ENCODE results near the gene MVB12B. TPM values are rescaled to one million over a fixed set of nuclear protein-coding genes. Genes with fewer than 3 reads are reported as not detected.

MVB12B gene
- total RNA-seq, 4 donors from 2014 or later, result 10.2 to 25.7 (median 14.0) TPM

GRCh38 chr9:126454215-126454614, 127.6 kb downstream of the MVB12B start:
- Histone ChIP-seq H3K4me3 (no peak overlapping the region), H3K9me3 (no peaks in the 10 kb centered on the region), H3K27ac (no peak overlapping the region), H3K4me1 (peaks cover 10% of the 10 kb centered on the region), H3K36me3 (peaks cover 7% of the 10 kb centered on the region), H3K27me3 (no peaks in the 10 kb centered on the region)
- TF ChIP-seq POLR2A (IDR thresholded peaks at IDR 0.05) (no peak), POLR2AphosphoS5 (IDR thresholded peaks at IDR 0.05) (no peak), CTCF (IDR thresholded peaks at IDR 0.05) (no peak), EP300 (IDR thresholded peaks at IDR 0.05) (no peak)
- no peak for DNase-seq (ENCODE audit: low spot score in 2 of 2)
- WGBS, result 88% methylated on average over 4 of the region's 4 CpGs

GRCh38 chr9:126454795-126455194, 128.2 kb downstream of the MVB12B start:
- H3K4me1 ChIP-seq, result peaks cover 10% of the 10 kb centered on the region
- H3K27ac ChIP-seq, result no peak overlapping the region
- TF ChIP-seq EP300 (IDR thresholded peaks at IDR 0.05), result no peak
- no peak for TF ChIP-seq POLR2AphosphoS5 (IDR thresholded peaks at IDR 0.05)
- TF ChIP-seq POLR2A (IDR thresholded peaks at IDR 0.05), result no peak
- no peak for TF ChIP-seq CTCF (IDR thresholded peaks at IDR 0.05)
- peaks cover 3% of the 10 kb centered on the region for H3K36me3 ChIP-seq
- 95% methylated on average over 9 of the region's 9 CpGs for WGBS
- DNase-seq (ENCODE audit: low spot score in 2 of 2), result no peak
- no peaks in the 10 kb centered on the region for H3K9me3 ChIP-seq
- H3K4me3 ChIP-seq, result no peak overlapping the region
- H3K27me3 ChIP-seq, result no peaks in the 10 kb centered on the region

GRCh38 chr9:126456441-126457174, 130.0 kb downstream of the MVB12B start:
- no peaks in the 10 kb centered on the region for H3K36me3 ChIP-seq
- TF ChIP-seq POLR2A (IDR thresholded peaks at IDR 0.05), result no peak
- no peak for TF ChIP-seq POLR2AphosphoS5 (IDR thresholded peaks at IDR 0.05)
- TF ChIP-seq EP300 (IDR thresholded peaks at IDR 0.05), result no peak
- TF ChIP-seq CTCF (IDR thresholded peaks at IDR 0.05), result no peak
- WGBS, result 54% methylated on average over 16 of the region's 16 CpGs
- no peak for DNase-seq (ENCODE audit: low spot score in 2 of 2)
- H3K27me3 ChIP-seq, result no peaks in the 10 kb centered on the region
- H3K4me3 ChIP-seq, result no peak overlapping the region
- H3K9me3 ChIP-seq, result no peaks in the 10 kb centered on the region
- H3K4me1 ChIP-seq, result peaks cover 10% of the 10 kb centered on the region
- no peak overlapping the region for H3K27ac ChIP-seq

GRCh38 chr9:126457175-126457547, 130.5 kb downstream of the MVB12B start:
- 99% methylated on average over 5 of the region's 5 CpGs for WGBS
- no peaks in the 10 kb centered on the region for H3K27me3 ChIP-seq
- no peak overlapping the region for H3K4me3 ChIP-seq
- no peaks in the 10 kb centered on the region for H3K36me3 ChIP-seq
- peaks cover 10% of the 10 kb centered on the region for H3K4me1 ChIP-seq
- H3K9me3 ChIP-seq, result no peaks in the 10 kb centered on the region
- TF ChIP-seq EP300 (IDR thresholded peaks at IDR 0.05) (no peak), POLR2AphosphoS5 (IDR thresholded peaks at IDR 0.05) (no peak), POLR2A (IDR thresholded peaks at IDR 0.05) (no peak), CTCF (IDR thresholded peaks at IDR 0.05) (no peak)
- DNase-seq (ENCODE audit: low spot score in 2 of 2), result no peak
- H3K27ac ChIP-seq, result no peak overlapping the region

- 91% methylated on average over 9 of the region's 9 CpGs for whole genome bisulfite sequencing
Observed at GRCh38 chr9:126457890-126458289, 131.3 kb downstream of the MVB12B start.

More at GRCh38 chr9:126457890-126458289, 131.3 kb downstream of the MVB12B start:
- Histone ChIP-seq H3K9me3 (no peaks in the 10 kb centered on the region), H3K4me3 (no peak overlapping the region), H3K27ac (no peak overlapping the region), H3K36me3 (no peaks in the 10 kb centered on the region), H3K4me1 (peaks cover 10% of the 10 kb centered on the region), H3K27me3 (no peaks in the 10 kb centered on the region)
- TF ChIP-seq POLR2AphosphoS5 (IDR thresholded peaks at IDR 0.05) (no peak), CTCF (IDR thresholded peaks at IDR 0.05) (no peak)
- DNase-seq (ENCODE audit: low spot score in 2 of 2), result no peak
